ENCODE measurements around the gene KANSL1L. TPM values are rescaled to one million over a fixed set of nuclear protein-coding genes. Genes with fewer than 3 reads are reported as not detected.
"Not testable (repeated sequence)": the region's sequence is repeated elsewhere in the genome, so short reads cannot be mapped to it uniquely, and the experiment has no call there.

Gene KANSL1L
- total RNA-seq, 6 donors from 2014 or later: 26.7 to 164 (median 46.7) TPM

GRCh38 chr2:210188755-210189154, 17.5 kb upstream of the KANSL1L start:
- no peak for DNase-seq
- H3K36me3 ChIP-seq: no peaks in the 10 kb centered on the region
- peaks cover 11 to 17% (median 12%) of the 10 kb centered on the region in 4 donors for H3K9me3 ChIP-seq
- H3K4me1 ChIP-seq: no peaks in the 10 kb centered on the region
- ATAC-seq (ENCODE audit: low FRiP score in 2 of 2): no peak
- 46 to 56% methylated on average over 2 of the region's 2 CpGs for WGBS, 2 donors
- H3K4me3 ChIP-seq: no peak overlapping the region
- H3K27me3 ChIP-seq: no peaks in the 10 kb centered on the region
- no peak overlapping the region for H3K27ac ChIP-seq
- TF ChIP-seq CTCF (IDR thresholded peaks at IDR 0.05) (no peak), POLR2AphosphoS5 (IDR thresholded peaks at IDR 0.05) (no peak), POLR2A (IDR thresholded peaks at IDR 0.05) (no peak), EP300 (IDR thresholded peaks at IDR 0.05) (no peak)

GRCh38 chr2:210188190-210188589, 17.0 kb upstream of the KANSL1L start:
- H3K36me3 ChIP-seq: no peaks in the 10 kb centered on the region
- no peak overlapping the region for H3K27ac ChIP-seq
- H3K27me3 ChIP-seq: no peaks in the 10 kb centered on the region
- DNase-seq (no peak), ATAC-seq (ENCODE audit: low FRiP score in 2 of 2) (no peak)
- TF ChIP-seq CTCF (IDR thresholded peaks at IDR 0.05) (no peak), EP300 (IDR thresholded peaks at IDR 0.05) (no peak), POLR2AphosphoS5 (IDR thresholded peaks at IDR 0.05) (no peak), POLR2A (IDR thresholded peaks at IDR 0.05) (no peak)
- H3K4me1 ChIP-seq: no peaks in the 10 kb centered on the region
- peaks cover 11 to 17% (median 14%) of the 10 kb centered on the region in 4 donors for H3K9me3 ChIP-seq
- H3K4me3 ChIP-seq: no peak overlapping the region
- 56 to 75% methylated on average over 3 of the region's 3 CpGs for WGBS, 2 donors

GRCh38 chr2:210183936-210184335, 12.7 kb upstream of the KANSL1L start:
- not testable (repeated sequence) for H3K27me3 ChIP-seq; H3K4me3 ChIP-seq; H3K27ac ChIP-seq; H3K36me3 ChIP-seq; ATAC-seq (ENCODE audit: low FRiP score in 2 of 2); DNase-seq; H3K4me1 ChIP-seq
- WGBS, 2 donors: 82 to 87% methylated on average over 1 of the region's 1 CpG
- H3K9me3 ChIP-seq: peaks cover 11 to 17% (median 14%) of the 10 kb centered on the region in 4 donors

GRCh38 chr2:210181606-210182088, 10.4 kb upstream of the KANSL1L start:
- not testable (repeated sequence) for H3K36me3 ChIP-seq; H3K27ac ChIP-seq; H3K27me3 ChIP-seq; H3K4me1 ChIP-seq; H3K4me3 ChIP-seq; ATAC-seq (ENCODE audit: low FRiP score in 2 of 2)
- DNase-seq: peak in 1 of 2 donors; percentile 22
- H3K9me3 ChIP-seq: peaks cover 11 to 17% (median 14%) of the 10 kb centered on the region in 4 donors
- WGBS, 2 donors: 39 to 65% methylated on average over 10 to 11 of the region's 12 CpGs

- H3K27ac ChIP-seq; H3K36me3 ChIP-seq; ATAC-seq (ENCODE audit: low FRiP score in 2 of 2); DNase-seq; H3K27me3 ChIP-seq; H3K4me1 ChIP-seq; H3K4me3 ChIP-seq: not testable (repeated sequence)
- WGBS, 2 donors: 62 to 63% methylated on average over 3 of the region's 3 CpGs
- H3K9me3 ChIP-seq: peaks cover 11 to 17% (median 12%) of the 10 kb centered on the region in 4 donors
These were observed 9.9 kb upstream of the KANSL1L start for GRCh38 chr2:210181033-210181605.

- DNase-seq: no peak
- Histone ChIP-seq H3K4me3 (no peak overlapping the region), H3K36me3 (no peaks in the 10 kb centered on the region), H3K4me1 (no peaks in the 10 kb centered on the region), H3K27ac (no peak overlapping the region), H3K9me3 (peaks cover 7 to 13% (median 11%) of the 10 kb centered on the region in 4 donors), H3K27me3 (no peaks in the 10 kb centered on the region)
- no peak for ATAC-seq (ENCODE audit: low FRiP score in 2 of 2)
- TF ChIP-seq POLR2A (IDR thresholded peaks at IDR 0.05) (no peak), POLR2AphosphoS5 (IDR thresholded peaks at IDR 0.05) (no peak), EP300 (IDR thresholded peaks at IDR 0.05) (no peak), CTCF (IDR thresholded peaks at IDR 0.05) (no peak)
- WGBS, 2 donors: 89 to 100% methylated on average over 1 of the region's 1 CpG
These were observed 9.3 kb upstream of the KANSL1L start for GRCh38 chr2:210180477-210180876.
